ENCODE results near the gene TUBAL3.

TUBAL3 gene

GRCh38 chr10:5404208-5405041 is at the start of gene TUBAL3:
TSS of gene TUBAL3 (minus strand) at chr10:5404828. CDS start at chr10:5404792, 36 bp downstream.
- Histone ChIP-seq H2AFZ (ENCODE audit: low read depth) (no peak within 1 kb of the TSS), H3K79me2 (ENCODE audit: insufficient read depth, low read depth) (no peaks in the 10 kb centered on the region), H3K27ac (no peak within 1 kb of the TSS), H4K20me1 (ENCODE audit: insufficient read depth) (no peaks in the 10 kb centered on the region), H3K4me2 (no peak within 1 kb of the TSS), H3K36me3 (ENCODE audit: insufficient read depth) (no peaks in the 10 kb centered on the region), H3K9ac (no peak within 1 kb of the TSS), H3K27me3 (ENCODE audit: insufficient read depth, low read depth) (no peaks in the 10 kb centered on the region), H3K4me1 (ENCODE audit: low read depth, poor library complexity, severe bottlenecking) (peaks cover under 1% of the 10 kb centered on the region), H3K4me3 (IDR thresholded peaks at IDR 0.05; ENCODE audit: insufficient read depth, low read depth, low read length) (no peak within 1 kb of the TSS)
- no peak for TF ChIP-seq CTCF (conservative IDR thresholded peaks at IDR 0.05; ENCODE audit: low read depth, low read length)

- H4K20me1 ChIP-seq (ENCODE audit: insufficient read depth), result no peaks in the 10 kb centered on the region
- H3K4me2 ChIP-seq, result no peak overlapping the region
- no peaks in the 10 kb centered on the region for H3K27me3 ChIP-seq (ENCODE audit: insufficient read depth, low read depth)
- no peak overlapping the region for H2AFZ ChIP-seq (ENCODE audit: low read depth)
- peaks cover under 1% of the 10 kb centered on the region for H3K4me1 ChIP-seq (ENCODE audit: low read depth, poor library complexity, severe bottlenecking)
- H3K36me3 ChIP-seq (ENCODE audit: insufficient read depth), result peaks cover 26% of the 10 kb centered on the region; the same call in 1 of the 2 replicates
- H3K27ac ChIP-seq, result no peak overlapping the region
- H3K4me3 ChIP-seq (IDR thresholded peaks at IDR 0.05; ENCODE audit: insufficient read depth, low read depth, low read length), result no peak overlapping the region
- H3K9ac ChIP-seq, result no peak overlapping the region
- H3K79me2 ChIP-seq (ENCODE audit: insufficient read depth, low read depth), result peaks cover 16% of the 10 kb centered on the region; the same call in 1 of the 2 replicates
- TF ChIP-seq CTCF (conservative IDR thresholded peaks at IDR 0.05; ENCODE audit: low read depth, low read length), result no peak
Observed at GRCh38 chr10:5453749-5454489, 49.3 kb upstream of the TUBAL3 start.

- Histone ChIP-seq H3K36me3 (ENCODE audit: insufficient read depth) (peaks cover 21% of the 10 kb centered on the region; the same call in 1 of the 2 replicates), H3K27me3 (ENCODE audit: insufficient read depth, low read depth) (no peaks in the 10 kb centered on the region), H4K20me1 (ENCODE audit: insufficient read depth) (no peaks in the 10 kb centered on the region), H3K4me1 (ENCODE audit: low read depth, poor library complexity, severe bottlenecking) (peaks cover 27% of the 10 kb centered on the region), H3K4me3 (IDR thresholded peaks at IDR 0.05; ENCODE audit: insufficient read depth, low read depth, low read length) (no peak overlapping the region), H2AFZ (ENCODE audit: low read depth) (no peak overlapping the region), H3K9ac (no peak overlapping the region), H3K4me2 (no peak overlapping the region), H3K27ac (no peak overlapping the region), H3K79me2 (ENCODE audit: insufficient read depth, low read depth) (peaks cover 36% of the 10 kb centered on the region)
- TF ChIP-seq CTCF (conservative IDR thresholded peaks at IDR 0.05; ENCODE audit: low read depth, low read length), result no peak
Observed at GRCh38 chr10:5450605-5451384, 46.2 kb upstream of the TUBAL3 start.

- Histone ChIP-seq H3K4me1 (ENCODE audit: low read depth, poor library complexity, severe bottlenecking) (peaks cover 32% of the 10 kb centered on the region), H2AFZ (ENCODE audit: low read depth) (no peak overlapping the region), H3K79me2 (ENCODE audit: insufficient read depth, low read depth) (peaks cover 44% of the 10 kb centered on the region), H3K4me2 (no peak overlapping the region), H4K20me1 (ENCODE audit: insufficient read depth) (no peaks in the 10 kb centered on the region), H3K9ac (no peak overlapping the region), H3K36me3 (ENCODE audit: insufficient read depth) (peaks cover 21% of the 10 kb centered on the region; the same call in 1 of the 2 replicates), H3K4me3 (IDR thresholded peaks at IDR 0.05; ENCODE audit: insufficient read depth, low read depth, low read length) (no peak overlapping the region), H3K27ac (no peak overlapping the region), H3K27me3 (ENCODE audit: insufficient read depth, low read depth) (no peaks in the 10 kb centered on the region)
- no peak for TF ChIP-seq CTCF (conservative IDR thresholded peaks at IDR 0.05; ENCODE audit: low read depth, low read length)
Observed at GRCh38 chr10:5449823-5450222, 45.2 kb upstream of the TUBAL3 start.

All from KMS-11 (cell line).